Mesodermal cell (in vitro differentiated cells): ENCODE measurements around the gene ITPRID2.
"Not testable (repeated sequence)": the region's sequence is repeated elsewhere in the genome, so short reads cannot be mapped to it uniquely, and the experiment has no call there.

Source experiments
- H3K27ac ChIP-seq: 2 replicates; pipeline ENCODE4 v1.7.0; 2013; ENCODE audit warnings: mild to moderate bottlenecking, low read depth, low read length, moderate library complexity; ENCODE audit not compliant: severe bottlenecking
- H3K36me3 ChIP-seq: 2 replicates; pipeline ENCODE4 v1.7.1; 2013; ENCODE audit warnings: mild to moderate bottlenecking, low read length, moderate library complexity; ENCODE audit not compliant: control insufficient read depth, insufficient read depth
- H3K4me1 ChIP-seq: one replicate; pipeline ENCODE4 v1.7.1; 2013; ENCODE audit warnings: mild to moderate bottlenecking, low read length; ENCODE audit not compliant: insufficient read depth, control insufficient read depth, poor library complexity, severe bottlenecking
- H3K4me3 ChIP-seq: 2 replicates; pipeline ENCODE4 v1.7.0; 2013; ENCODE audit warnings: low read length, control low read depth, mild to moderate bottlenecking; ENCODE audit not compliant: insufficient read depth, poor library complexity, severe bottlenecking; ENCODE audit errors: extremely low read depth
- H3K9me3 ChIP-seq: 2 replicates; pipeline ENCODE4 v1.7.1; 2013; ENCODE audit warnings: mild to moderate bottlenecking, low read length, moderate library complexity; ENCODE audit not compliant: control insufficient read depth
- WGBS, 2 experiments: methylation state at CpG; one replicate each; pipeline ENCODE4 v1.1.5; 2013; ENCODE audit warnings: missing lambda C conversion rate in 2 of 2; ENCODE audit not compliant: insufficient coverage in 2 of 2; 5-methylcytosine and 5-hydroxymethylcytosine counted together

ITPRID2 gene

DNA sequence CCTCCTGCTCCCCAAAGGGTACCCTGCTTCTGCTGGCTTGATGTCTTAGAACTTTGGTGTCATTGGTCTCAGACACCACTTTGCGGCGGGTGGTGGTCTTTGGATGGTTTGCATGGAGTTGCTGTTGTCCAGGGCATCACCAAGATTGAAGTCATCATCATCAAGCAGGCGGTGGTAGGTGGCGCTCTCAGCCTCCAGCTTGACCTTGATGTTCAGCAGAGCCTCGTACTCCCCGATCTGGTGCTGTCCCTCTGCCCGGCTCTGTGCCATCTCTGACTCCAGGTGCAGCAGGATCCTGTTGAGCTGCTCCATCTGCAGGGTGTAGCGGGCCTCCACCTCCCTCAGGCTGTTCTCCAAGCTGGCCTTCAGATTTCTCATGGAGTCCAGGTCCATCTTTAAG, 69.6 kb downstream of the ITPRID2 start:
- H3K9me3 ChIP-seq, H3K36me3 ChIP-seq, H3K4me3 ChIP-seq, H3K4me1 ChIP-seq, H3K27ac ChIP-seq: not testable (repeated sequence)
- WGBS, 2 experiments = 88 to 97% methylated on average over 7 to 8 of the region's 8 CpGs

DNA sequence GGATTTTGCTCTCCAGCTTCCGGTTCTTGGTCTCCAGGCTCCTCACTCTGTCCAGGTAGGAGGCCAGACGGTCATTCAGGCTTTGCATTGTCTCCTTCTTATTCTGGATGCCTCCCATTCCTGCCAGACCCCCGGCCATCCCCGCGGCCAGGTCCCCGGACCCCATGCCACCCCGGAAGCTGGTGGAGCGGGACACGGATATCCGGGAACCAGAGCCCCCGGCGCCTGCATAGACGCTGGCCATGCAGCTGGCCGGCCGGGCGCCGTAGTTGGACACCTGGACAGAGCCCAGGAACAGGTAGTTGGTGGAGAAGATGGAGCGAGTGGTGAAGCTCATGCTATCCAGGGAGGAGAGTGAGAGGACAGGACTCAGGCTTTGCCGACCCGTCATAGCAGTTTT, 70.6 kb downstream of the ITPRID2 start:
- Histone ChIP-seq H3K9me3 (no peaks in the 10 kb centered on the region), H3K4me1 (no peaks in the 10 kb centered on the region), H3K4me3 (no peak overlapping the region), H3K36me3 (no peaks in the 10 kb centered on the region), H3K27ac (no peak overlapping the region)
- 91 to 92% methylated on average over 19 to 20 of the region's 20 CpGs for WGBS, 2 experiments

DNA sequence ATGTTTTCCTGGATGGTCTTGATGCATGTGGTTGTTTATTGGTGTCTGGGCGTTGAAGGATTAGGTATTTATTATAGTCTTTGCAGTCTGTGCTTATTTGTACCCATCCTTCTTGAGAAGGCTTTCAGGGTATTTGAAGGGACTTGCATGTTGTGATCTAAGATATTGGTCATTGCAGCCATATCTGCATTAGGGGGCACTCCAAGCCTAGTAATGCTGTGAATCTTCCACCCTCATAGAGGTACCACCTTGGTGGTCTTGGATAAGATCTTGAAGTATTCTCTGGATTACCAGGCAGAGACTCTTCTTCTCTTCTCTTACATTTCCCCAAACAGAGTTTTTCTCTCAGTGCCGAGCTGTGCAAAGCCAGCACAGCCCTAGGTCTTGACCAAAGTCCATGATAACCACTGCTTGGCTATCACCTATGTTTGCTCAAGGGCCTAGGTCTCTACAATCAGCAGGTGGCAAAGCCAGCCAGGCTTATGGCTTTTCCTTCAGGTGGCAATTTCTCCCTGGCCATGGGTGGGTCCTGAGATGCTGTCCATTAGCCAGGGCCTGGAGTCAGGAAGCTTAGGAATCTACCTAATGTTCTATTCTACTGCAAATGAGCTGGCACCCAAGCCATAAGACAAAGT, 78.7 kb downstream of the ITPRID2 start:
- Histone ChIP-seq H3K4me1 (no peaks in the 10 kb centered on the region), H3K4me3 (no peak overlapping the region), H3K36me3 (no peaks in the 10 kb centered on the region), H3K9me3 (no peaks in the 10 kb centered on the region), H3K27ac (no peak overlapping the region)
- 90 to 100% methylated on average over 1 of the region's 2 CpGs for WGBS, 2 experiments

GRCh38 chr2:181971032-181971431, 79.5 kb downstream of the ITPRID2 start:
- Histone ChIP-seq H3K27ac (no peak overlapping the region), H3K36me3 (no peaks in the 10 kb centered on the region), H3K4me1 (no peaks in the 10 kb centered on the region), H3K4me3 (no peak overlapping the region), H3K9me3 (no peaks in the 10 kb centered on the region)
- 93 to 100% methylated on average over 1 to 3 of the region's 3 CpGs for WGBS, 2 experiments

GRCh38 chr2:181972431-181973170, 81.1 kb downstream of the ITPRID2 start:
- 88 to 100% methylated on average over 1 to 2 of the region's 5 CpGs for WGBS, 2 experiments
- Histone ChIP-seq H3K27ac (no peak overlapping the region), H3K4me3 (no peak overlapping the region), H3K9me3 (no peaks in the 10 kb centered on the region), H3K36me3 (no peaks in the 10 kb centered on the region), H3K4me1 (no peaks in the 10 kb centered on the region)

DNA sequence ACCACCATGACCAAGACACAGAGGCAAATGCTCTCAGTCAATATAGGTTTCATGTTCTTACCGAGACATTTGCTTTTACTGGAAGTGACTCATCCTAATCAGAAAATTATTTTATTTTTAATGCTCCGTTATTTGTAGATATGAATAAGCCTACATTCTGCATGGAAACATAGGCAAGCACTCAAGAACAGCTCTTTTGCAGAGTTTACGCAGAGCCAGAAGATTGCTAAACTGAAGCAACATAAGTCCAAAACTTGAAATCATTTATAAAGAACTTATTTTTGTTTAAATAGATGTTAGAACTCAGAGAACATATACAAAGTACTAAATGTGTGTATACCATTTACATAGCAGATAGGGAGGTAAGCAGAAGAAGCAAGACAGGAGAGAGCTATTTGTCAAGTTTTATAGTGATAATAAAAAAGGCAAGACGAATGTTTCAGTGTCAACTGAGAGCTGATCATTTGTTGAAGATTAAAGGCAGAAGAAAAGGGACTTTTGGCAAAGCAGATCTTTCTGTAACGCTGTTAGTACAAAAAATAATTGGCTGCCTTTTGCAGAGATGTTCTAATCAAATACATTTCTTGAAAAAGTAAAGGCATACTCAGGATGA, 81.7 kb downstream of the ITPRID2 start:
- Histone ChIP-seq H3K9me3 (no peaks in the 10 kb centered on the region), H3K27ac (no peak overlapping the region), H3K4me1 (no peaks in the 10 kb centered on the region), H3K36me3 (no peaks in the 10 kb centered on the region), H3K4me3 (no peak overlapping the region)
- WGBS, 2 experiments = 67 to 85% methylated on average over 1 to 3 of the region's 5 CpGs

DNA sequence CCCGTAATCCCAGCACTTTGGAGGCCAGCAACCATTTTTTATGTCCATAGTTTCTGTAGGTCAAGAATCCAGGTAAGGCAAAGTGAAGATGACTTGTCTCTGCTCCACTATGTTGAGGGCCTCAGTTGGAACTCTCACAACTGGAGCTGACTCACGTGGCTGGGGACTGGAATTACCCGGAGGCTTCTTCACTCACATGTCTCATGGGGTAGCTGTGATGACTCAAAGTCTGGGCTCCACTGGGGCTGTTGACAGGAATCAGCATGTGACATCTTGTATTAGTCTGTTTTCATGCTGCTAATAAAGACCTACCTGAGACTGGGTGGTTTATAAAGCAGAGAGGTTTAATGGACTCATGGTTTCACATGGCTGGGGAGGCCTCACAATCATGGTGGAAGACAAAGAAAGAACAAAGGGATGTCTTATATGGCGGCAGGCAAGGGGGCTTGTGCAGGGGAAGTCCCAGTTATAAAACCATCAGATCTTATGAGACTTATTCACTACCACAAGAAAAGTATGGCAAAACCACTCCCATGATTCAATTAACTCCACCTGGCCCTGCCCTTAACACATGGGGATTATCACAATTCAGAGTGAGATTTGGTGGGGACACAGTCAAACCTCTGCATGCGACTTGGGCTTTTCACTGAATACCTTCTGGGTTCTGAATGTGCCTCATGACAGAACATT, 86.3 kb downstream of the ITPRID2 start:
- Histone ChIP-seq H3K4me3 (no peak overlapping the region), H3K9me3 (no peaks in the 10 kb centered on the region), H3K36me3 (no peaks in the 10 kb centered on the region), H3K27ac (no peak overlapping the region), H3K4me1 (no peaks in the 10 kb centered on the region)
- WGBS, 2 experiments = 84 to 96% methylated on average over 4 of the region's 5 CpGs

GRCh38 chr2:181978351-181979150, 87.0 kb downstream of the ITPRID2 start:
- Histone ChIP-seq H3K27ac (no peak overlapping the region), H3K36me3 (no peaks in the 10 kb centered on the region), H3K4me3 (no peak overlapping the region), H3K9me3 (no peaks in the 10 kb centered on the region), H3K4me1 (no peaks in the 10 kb centered on the region)
- 88 to 100% methylated on average over 1 of the region's 2 CpGs for WGBS, 2 experiments
